Measurements from ENCODE around the gene KRTAP2-3.
"Not testable (repeated sequence)": the region's sequence is repeated elsewhere in the genome, so short reads cannot be mapped to it uniquely, and the experiment has no call there.

Gene KRTAP2-3

GRCh38 chr17:41060052-41060604, at the start of gene KRTAP2-3:
TSS of gene KRTAP2-3 (minus strand) at chr17:41060114. CDS start at chr17:41060050, 64 bp downstream.
- DNase-seq (ENCODE audit: low read depth) = no peak

GRCh38 chr17:41108728-41109386, 48.9 kb upstream of the KRTAP2-3 start:
- DNase-seq (ENCODE audit: low read depth) = not testable (repeated sequence)

- DNase-seq (ENCODE audit: low read depth) = no peak
Observed at GRCh38 chr17:41107941-41108450, 48.1 kb upstream of the KRTAP2-3 start.

- not testable (repeated sequence) for DNase-seq (ENCODE audit: low read depth)
Observed at GRCh38 chr17:41105347-41105746, 45.4 kb upstream of the KRTAP2-3 start, which contains the start of gene KRTAP4-9. TSS of gene KRTAP4-9 (plus strand) at chr17:41105389. CDS start at chr17:41105389, 0 bp downstream.

- DNase-seq (ENCODE audit: low read depth) = not testable (repeated sequence)
Observed at GRCh38 chr17:41104386-41105038, 44.6 kb upstream of the KRTAP2-3 start.

- DNase-seq (ENCODE audit: low read depth) = no peak
Observed at GRCh38 chr17:41103896-41104295, 44.0 kb upstream of the KRTAP2-3 start.

GRCh38 chr17:41101586-41102259, 41.8 kb upstream of the KRTAP2-3 start, which contains the start of gene KRTAP4-16:
TSS of gene KRTAP4-16 (minus strand) at chr17:41102209. CDS start at chr17:41102209, 0 bp downstream.
- DNase-seq (ENCODE audit: low read depth) = no peak

- not testable (repeated sequence) for DNase-seq (ENCODE audit: low read depth)
Observed at GRCh38 chr17:41099682-41100480, 40.0 kb upstream of the KRTAP2-3 start.

- DNase-seq (ENCODE audit: low read depth) = no peak
Observed at GRCh38 chr17:41098481-41098880, 38.6 kb upstream of the KRTAP2-3 start.

- no peak for DNase-seq (ENCODE audit: low read depth)
Observed at GRCh38 chr17:41098042-41098441, 38.1 kb upstream of the KRTAP2-3 start, which contains the start of gene KRTAP4-8. TSS of gene KRTAP4-8 (minus strand) at chr17:41098142. CDS start at chr17:41098084, 58 bp downstream.

GRCh38 chr17:41096055-41096454, 36.1 kb upstream of the KRTAP2-3 start:
- no peak for DNase-seq (ENCODE audit: low read depth)

GRCh38 chr17:41088760-41089352, 28.9 kb upstream of the KRTAP2-3 start:
- not testable (repeated sequence) for DNase-seq (ENCODE audit: low read depth)

GRCh38 chr17:41084100-41084856, 24.4 kb upstream of the KRTAP2-3 start, which contains the start of gene KRTAP4-7:
TSS of gene KRTAP4-7 (plus strand) at chr17:41084150. CDS start at chr17:41084207, 57 bp downstream.
- DNase-seq (ENCODE audit: low read depth) = not testable (repeated sequence)

- DNase-seq (ENCODE audit: low read depth) = not testable (repeated sequence)
Observed at GRCh38 chr17:41083427-41083826, 23.5 kb upstream of the KRTAP2-3 start.

GRCh38 chr17:41082626-41083025, 22.7 kb upstream of the KRTAP2-3 start:
- no peak for DNase-seq (ENCODE audit: low read depth)

GRCh38 chr17:41076788-41077187, 16.9 kb upstream of the KRTAP2-3 start:
- DNase-seq (ENCODE audit: low read depth) = no peak

- DNase-seq (ENCODE audit: low read depth) = no peak
Observed at GRCh38 chr17:41073676-41074075, 13.8 kb upstream of the KRTAP2-3 start.

- no peak for DNase-seq (ENCODE audit: low read depth)
Observed at GRCh38 chr17:41071606-41072360, 11.9 kb upstream of the KRTAP2-3 start.

GRCh38 chr17:41069031-41069430, 9.1 kb upstream of the KRTAP2-3 start:
- no peak for DNase-seq (ENCODE audit: low read depth)
